ENCODE data around the gene RASA3.

DNA sequence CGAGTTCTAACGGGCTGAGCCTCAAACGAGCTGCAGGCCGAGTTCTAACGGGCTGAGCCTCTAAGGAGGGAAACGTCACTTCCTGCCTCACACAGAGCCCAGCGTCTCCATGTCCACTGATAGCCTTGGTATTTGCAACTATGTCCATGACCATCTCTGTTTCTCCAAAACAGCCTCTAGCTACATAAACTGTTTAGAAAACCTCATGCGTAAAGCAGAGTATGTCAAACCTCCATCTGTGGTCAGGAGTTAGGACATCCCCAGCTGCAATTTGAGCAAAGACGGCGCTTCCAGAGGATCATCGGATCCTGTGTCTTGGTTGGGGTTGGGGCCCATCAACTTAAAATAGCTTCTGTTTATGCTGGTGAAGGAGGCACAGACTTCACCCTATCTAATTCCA is 20.8 kb downstream of the RASA3 start:
- TF ChIP-seq, protein P1, sequence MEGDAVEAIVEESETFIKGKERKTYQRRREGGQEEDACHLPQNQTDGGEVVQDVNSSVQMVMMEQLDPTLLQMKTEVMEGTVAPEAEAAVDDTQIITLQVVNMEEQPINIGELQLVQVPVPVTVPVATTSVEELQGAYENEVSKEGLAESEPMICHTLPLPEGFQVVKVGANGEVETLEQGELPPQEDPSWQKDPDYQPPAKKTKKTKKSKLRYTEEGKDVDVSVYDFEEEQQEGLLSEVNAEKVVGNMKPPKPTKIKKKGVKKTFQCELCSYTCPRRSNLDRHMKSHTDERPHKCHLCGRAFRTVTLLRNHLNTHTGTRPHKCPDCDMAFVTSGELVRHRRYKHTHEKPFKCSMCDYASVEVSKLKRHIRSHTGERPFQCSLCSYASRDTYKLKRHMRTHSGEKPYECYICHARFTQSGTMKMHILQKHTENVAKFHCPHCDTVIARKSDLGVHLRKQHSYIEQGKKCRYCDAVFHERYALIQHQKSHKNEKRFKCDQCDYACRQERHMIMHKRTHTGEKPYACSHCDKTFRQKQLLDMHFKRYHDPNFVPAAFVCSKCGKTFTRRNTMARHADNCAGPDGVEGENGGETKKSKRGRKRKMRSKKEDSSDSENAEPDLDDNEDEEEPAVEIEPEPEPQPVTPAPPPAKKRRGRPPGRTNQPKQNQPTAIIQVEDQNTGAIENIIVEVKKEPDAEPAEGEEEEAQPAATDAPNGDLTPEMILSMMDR (IDR thresholded peaks at IDR 0.05) = no peak
- TF ChIP-seq POLR2A (IDR thresholded peaks at IDR 0.05) = no peak
